ENCODE data around the gene HTR2B. TPM values are rescaled to one million over a fixed set of nuclear protein-coding genes. Genes with fewer than 3 reads are reported as not detected.

The HTR2B gene
- total RNA-seq = not detected

GRCh38 chr2:231124838-231125568 is at the start of gene HTR2B:
Gene HTR2B, minus strand, starts transcription at chr2:231125042. Its CDS starts 1,278 bp downstream, at chr2:231123764.
- H3K27ac Mint-ChIP-seq = no peak within 1 kb of the TSS
- H3K4me3 Mint-ChIP-seq = no peak within 1 kb of the TSS
- POLR2A ChIA-PET = no interaction called here
- DNase-seq = no peak
- no peak for ATAC-seq (ENCODE audit: low read depth)
- H3K27me3 Mint-ChIP-seq = no peaks in the 10 kb centered on the region
- H3K36me3 Mint-ChIP-seq = peaks cover 2% of the 10 kb centered on the region
- H3K9me3 Mint-ChIP-seq = no peaks in the 10 kb centered on the region
- peaks cover 4% of the 10 kb centered on the region for H3K4me1 Mint-ChIP-seq

DNA sequence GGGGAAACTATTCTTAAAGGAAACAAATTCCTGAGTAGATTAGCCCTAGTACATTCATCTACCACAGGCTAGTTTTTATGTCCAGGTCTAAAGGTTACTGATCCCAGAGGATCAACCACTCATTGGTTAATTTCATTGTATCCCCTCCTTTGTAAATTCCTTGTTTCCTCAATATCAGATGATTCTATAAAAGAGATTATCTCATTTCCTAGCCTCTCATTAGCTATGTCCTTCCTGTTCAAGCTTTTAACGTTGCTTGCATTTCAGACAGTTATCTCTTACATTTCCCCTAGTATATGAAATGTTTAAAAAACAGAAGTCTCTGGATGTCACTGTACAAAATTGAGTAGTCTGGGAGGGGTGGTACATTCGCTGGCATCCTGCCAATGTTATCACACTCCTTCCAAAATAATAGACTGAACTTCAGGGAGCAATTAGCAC is 49.4 kb upstream of the HTR2B start:
- POLR2A ChIA-PET = no interaction called here
- no peaks in the 10 kb centered on the region for H3K27me3 Mint-ChIP-seq
- no peak for ATAC-seq (ENCODE audit: low read depth)
- no peaks in the 10 kb centered on the region for H3K9me3 Mint-ChIP-seq
- no peak for DNase-seq
- peaks cover 30% of the 10 kb centered on the region for H3K36me3 Mint-ChIP-seq
- H3K27ac Mint-ChIP-seq = no peak overlapping the region
- no peaks in the 10 kb centered on the region for H3K4me1 Mint-ChIP-seq
- H3K4me3 Mint-ChIP-seq = no peak overlapping the region

GRCh38 chr2:231172025-231172424 is 47.2 kb upstream of the HTR2B start:
- no peaks in the 10 kb centered on the region for H3K9me3 Mint-ChIP-seq
- H3K27ac Mint-ChIP-seq = no peak overlapping the region
- POLR2A ChIA-PET = no interaction called here
- ATAC-seq (ENCODE audit: low read depth) (no peak), DNase-seq (no peak)
- no peaks in the 10 kb centered on the region for H3K4me1 Mint-ChIP-seq
- H3K4me3 Mint-ChIP-seq = no peak overlapping the region
- H3K27me3 Mint-ChIP-seq = no peaks in the 10 kb centered on the region
- peaks cover 33% of the 10 kb centered on the region for H3K36me3 Mint-ChIP-seq

- POLR2A ChIA-PET = no interaction called here
- Mint-ChIP-seq H3K27ac (no peak overlapping the region), H3K9me3 (no peaks in the 10 kb centered on the region)
These were observed 45.2 kb upstream of the HTR2B start for GRCh38 chr2:231170055-231170454.

GRCh38 chr2:231169488-231169887 is 44.6 kb upstream of the HTR2B start:
- no peak overlapping the region for H3K27ac Mint-ChIP-seq

More at GRCh38 chr2:231170055-231170454, 45.2 kb upstream of the HTR2B start:
- ATAC-seq (ENCODE audit: low read depth) (no peak), DNase-seq (no peak)
- Mint-ChIP-seq H3K4me1 (no peaks in the 10 kb centered on the region), H3K27me3 (no peaks in the 10 kb centered on the region), H3K4me3 (no peak overlapping the region), H3K36me3 (peaks cover 36% of the 10 kb centered on the region)

DNA sequence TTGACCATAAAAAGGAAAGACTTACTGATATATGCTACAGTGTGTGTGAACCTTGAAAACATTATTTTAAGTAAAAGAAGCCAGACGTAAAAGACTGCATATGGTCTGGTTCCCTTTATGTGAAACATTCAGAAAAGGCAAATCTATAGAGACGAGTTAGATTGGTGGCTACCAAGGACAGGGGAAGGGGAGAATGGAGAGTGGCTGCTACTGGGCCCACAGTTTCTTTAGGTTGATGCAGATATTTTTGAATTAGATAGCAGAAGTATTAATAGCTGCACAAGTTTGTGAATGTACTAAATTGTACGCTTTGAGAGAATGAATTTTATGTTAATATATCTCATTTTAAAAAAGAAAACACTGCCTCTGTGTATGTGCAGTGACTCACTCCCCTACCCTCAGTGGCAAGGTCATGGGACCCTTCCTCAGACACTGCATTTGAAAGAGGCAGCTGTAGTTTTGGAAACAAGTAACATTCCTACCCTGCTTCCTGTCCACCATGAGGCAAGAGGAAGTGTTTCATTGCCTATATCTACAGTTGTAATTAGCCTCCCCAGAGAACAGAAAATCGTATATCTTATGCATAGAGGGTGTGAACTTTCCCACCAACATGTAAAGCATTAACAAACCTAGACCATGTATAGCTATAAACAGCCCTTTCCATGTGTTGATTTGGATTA is 43.8 kb upstream of the HTR2B start:
- Mint-ChIP-seq H3K27ac (no peak overlapping the region), H3K9me3 (no peaks in the 10 kb centered on the region), H3K4me1 (no peaks in the 10 kb centered on the region), H3K4me3 (no peak overlapping the region), H3K27me3 (no peaks in the 10 kb centered on the region), H3K36me3 (peaks cover 35% of the 10 kb centered on the region)
- POLR2A ChIA-PET = no interaction called here
- DNase-seq (no peak), ATAC-seq (ENCODE audit: low read depth) (no peak)

More at GRCh38 chr2:231169488-231169887, 44.6 kb upstream of the HTR2B start:
- Mint-ChIP-seq H3K9me3 (no peaks in the 10 kb centered on the region), H3K4me3 (no peak overlapping the region), H3K4me1 (no peaks in the 10 kb centered on the region), H3K36me3 (peaks cover 35% of the 10 kb centered on the region), H3K27me3 (no peaks in the 10 kb centered on the region)
- ATAC-seq (ENCODE audit: low read depth) (no peak), DNase-seq (no peak)
- POLR2A ChIA-PET = no interaction called here

- H3K36me3 Mint-ChIP-seq = peaks cover 35% of the 10 kb centered on the region
- H3K9me3 Mint-ChIP-seq = no peaks in the 10 kb centered on the region
- DNase-seq (no peak), ATAC-seq (ENCODE audit: low read depth) (no peak)
- H3K27ac Mint-ChIP-seq = no peak overlapping the region
- H3K27me3 Mint-ChIP-seq = no peaks in the 10 kb centered on the region
- no peak overlapping the region for H3K4me3 Mint-ChIP-seq
- POLR2A ChIA-PET = no interaction called here
- H3K4me1 Mint-ChIP-seq = no peaks in the 10 kb centered on the region
These were observed 43.1 kb upstream of the HTR2B start for GRCh38 chr2:231167745-231168459.

DNA sequence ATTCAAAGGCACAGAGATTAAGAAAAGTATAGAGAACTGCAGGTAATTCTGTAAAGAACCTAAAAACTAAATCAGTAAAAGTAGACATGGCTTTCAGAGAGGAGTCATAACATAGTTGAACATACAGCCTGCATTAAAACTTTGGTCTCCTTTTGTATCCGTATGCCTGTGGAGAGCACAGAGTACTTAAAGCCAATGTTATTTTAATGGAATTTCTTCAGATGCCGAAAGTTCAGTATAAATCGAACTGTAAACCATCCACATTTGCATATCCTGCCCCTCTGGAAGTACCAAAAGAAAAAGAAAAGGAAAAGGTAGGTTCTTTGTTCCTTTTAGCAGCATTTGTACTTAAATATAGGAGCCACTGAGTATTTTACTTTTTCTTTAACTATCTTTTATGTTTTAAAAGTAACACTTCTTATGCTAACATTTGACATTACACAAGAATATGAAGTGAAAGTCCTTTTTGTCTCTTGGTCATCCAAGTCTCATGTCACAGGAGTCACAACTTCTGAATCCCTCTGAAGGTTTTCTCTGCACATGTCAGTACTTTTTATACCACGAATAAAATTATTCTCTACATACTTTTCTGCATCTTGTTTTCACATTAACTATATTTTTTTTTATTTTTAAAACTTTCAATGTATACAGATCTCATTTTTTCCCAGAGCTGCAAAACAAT is 38.7 kb upstream of the HTR2B start:
- Mint-ChIP-seq H3K4me1 (peaks cover 12% of the 10 kb centered on the region), H3K4me3 (no peak overlapping the region), H3K36me3 (peaks cover 24% of the 10 kb centered on the region), H3K27ac (no peak overlapping the region), H3K27me3 (no peaks in the 10 kb centered on the region), H3K9me3 (no peaks in the 10 kb centered on the region)
- no peak for DNase-seq
- POLR2A ChIA-PET = no interaction called here
- no peak for ATAC-seq (ENCODE audit: low read depth)

DNA sequence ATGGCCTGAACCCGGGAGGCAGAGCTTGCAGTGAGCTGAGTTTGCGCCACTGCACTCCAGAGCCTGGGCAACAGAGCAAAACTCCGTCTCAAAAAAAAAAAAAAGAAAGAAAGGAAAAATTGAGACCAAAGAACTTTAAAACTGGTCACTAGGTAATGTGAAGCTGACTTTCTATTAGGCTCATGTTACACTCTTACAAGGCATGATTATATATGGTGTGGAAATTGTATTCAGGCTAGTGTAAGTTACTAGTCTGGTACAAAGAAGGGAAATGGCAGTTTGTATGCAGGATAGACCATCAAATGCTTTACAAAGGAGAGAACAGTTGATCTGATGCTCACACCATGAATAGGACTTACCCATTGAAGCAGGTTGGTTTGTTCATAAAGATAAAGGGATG is 38.2 kb upstream of the HTR2B start:
- DNase-seq (no peak), ATAC-seq (ENCODE audit: low read depth) (no peak)
- Mint-ChIP-seq H3K4me3 (no peak overlapping the region), H3K9me3 (no peaks in the 10 kb centered on the region), H3K4me1 (peaks cover 12% of the 10 kb centered on the region), H3K36me3 (peaks cover 21% of the 10 kb centered on the region), H3K27me3 (no peaks in the 10 kb centered on the region), H3K27ac (no peak overlapping the region)
- POLR2A ChIA-PET = no interaction called here

DNA sequence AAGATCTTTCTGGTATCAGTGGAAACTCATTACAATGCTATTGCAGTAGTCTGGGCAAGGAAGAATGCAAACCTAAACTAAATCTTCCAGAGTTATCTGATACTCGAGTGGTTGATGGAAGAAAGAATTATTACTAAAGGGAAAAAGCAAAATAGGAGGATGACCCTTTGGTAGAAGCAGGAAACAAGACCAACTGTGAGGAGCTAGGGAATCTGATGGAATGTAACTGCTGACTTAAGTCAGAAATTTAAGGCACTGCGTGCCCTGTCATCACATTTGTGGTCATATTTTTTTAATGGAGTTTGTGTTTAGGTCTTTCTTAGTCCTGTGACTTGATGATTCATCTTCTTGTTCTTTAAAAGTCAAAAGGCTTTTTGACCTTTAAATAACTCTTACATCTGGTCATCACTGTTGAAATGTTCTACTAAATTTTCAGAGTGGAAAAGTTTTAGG is 37.1 kb upstream of the HTR2B start:
- DNase-seq (no peak), ATAC-seq (ENCODE audit: low read depth) (no peak)
- no peaks in the 10 kb centered on the region for H3K27me3 Mint-ChIP-seq
- peaks cover 14% of the 10 kb centered on the region for H3K36me3 Mint-ChIP-seq
- POLR2A ChIA-PET = no interaction called here
- H3K9me3 Mint-ChIP-seq = no peaks in the 10 kb centered on the region
- peaks cover 12% of the 10 kb centered on the region for H3K4me1 Mint-ChIP-seq
- no peak overlapping the region for H3K4me3 Mint-ChIP-seq
- H3K27ac Mint-ChIP-seq = no peak overlapping the region

- POLR2A ChIA-PET = no interaction called here
- Mint-ChIP-seq H3K9me3 (no peaks in the 10 kb centered on the region), H3K27me3 (no peaks in the 10 kb centered on the region), H3K4me1 (peaks cover 12% of the 10 kb centered on the region), H3K4me3 (peak overlapping the region; percentile 29), H3K36me3 (peaks cover 10% of the 10 kb centered on the region), H3K27ac (peak overlapping the region; percentile 10)
- peak; percentile 89 for ATAC-seq (ENCODE audit: low read depth)
- DNase-seq = no peak
These were observed 36.5 kb upstream of the HTR2B start for GRCh38 chr2:231161252-231161839.

- no peak for ATAC-seq (ENCODE audit: low read depth)
- Mint-ChIP-seq H3K27ac (no peak overlapping the region), H3K4me3 (no peak overlapping the region), H3K4me1 (peaks cover 12% of the 10 kb centered on the region), H3K27me3 (no peaks in the 10 kb centered on the region), H3K9me3 (no peaks in the 10 kb centered on the region), H3K36me3 (peaks cover 10% of the 10 kb centered on the region)
- POLR2A ChIA-PET = no interaction called here
- DNase-seq = no peak
These were observed 35.9 kb upstream of the HTR2B start for GRCh38 chr2:231160701-231161100.

GRCh38 chr2:231159306-231159705 is 34.5 kb upstream of the HTR2B start:
- H3K27me3 Mint-ChIP-seq = no peaks in the 10 kb centered on the region
- no peak overlapping the region for H3K4me3 Mint-ChIP-seq
- H3K27ac Mint-ChIP-seq = no peak overlapping the region
- peaks cover 11% of the 10 kb centered on the region for H3K36me3 Mint-ChIP-seq
- DNase-seq (no peak), ATAC-seq (ENCODE audit: low read depth) (no peak)
- POLR2A ChIA-PET = no interaction called here
- peaks cover 12% of the 10 kb centered on the region for H3K4me1 Mint-ChIP-seq
- no peaks in the 10 kb centered on the region for H3K9me3 Mint-ChIP-seq
